Retinal pigment epithelial cell (primary cell): Measurements from ENCODE around the gene PCSK7.

Experiments used
- DNase-seq: peaks from one replicate; pipeline ENCODE4 v3.0.0-alpha.2; 2010; ENCODE audit warnings: low read depth
- H3K4me3 ChIP-seq: 2 replicates; pipeline ENCODE4 v1.5.1; 2011; ENCODE audit warnings: mild to moderate bottlenecking, low read length, control low read depth, moderate library complexity
- TF ChIP-seq, protein P1 (sequence below): conservative IDR thresholded peaks from 2 replicates; pipeline ENCODE4 v1.5.1; 2011; ENCODE audit warnings: low read depth, low read length, control low read depth, inconsistent platforms

Gene PCSK7

DNA sequence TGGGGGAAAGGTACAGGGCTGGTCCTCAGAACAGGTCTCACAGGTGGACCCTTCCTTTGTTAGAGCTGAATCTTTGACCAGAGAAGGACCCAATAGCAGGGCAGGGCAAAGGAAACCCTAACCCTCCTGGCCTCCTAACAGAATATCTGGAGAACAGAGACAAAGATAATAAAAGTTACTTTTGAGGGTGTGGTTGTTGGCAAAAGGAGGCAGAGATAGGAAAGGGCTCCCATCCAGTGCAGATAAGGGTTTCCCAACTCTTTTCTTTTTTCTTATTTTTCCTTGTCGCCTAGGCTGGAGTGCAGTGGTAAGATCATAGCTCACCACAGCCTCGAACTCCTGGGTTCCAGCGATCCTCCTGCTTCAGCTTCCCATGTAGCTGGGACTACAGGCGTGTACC is 11.9 kb downstream of the PCSK7 start:
- DNase-seq = no peak

GRCh38 chr11:117219455-117219854 is 12.4 kb downstream of the PCSK7 start:
- TF ChIP-seq, protein P1, sequence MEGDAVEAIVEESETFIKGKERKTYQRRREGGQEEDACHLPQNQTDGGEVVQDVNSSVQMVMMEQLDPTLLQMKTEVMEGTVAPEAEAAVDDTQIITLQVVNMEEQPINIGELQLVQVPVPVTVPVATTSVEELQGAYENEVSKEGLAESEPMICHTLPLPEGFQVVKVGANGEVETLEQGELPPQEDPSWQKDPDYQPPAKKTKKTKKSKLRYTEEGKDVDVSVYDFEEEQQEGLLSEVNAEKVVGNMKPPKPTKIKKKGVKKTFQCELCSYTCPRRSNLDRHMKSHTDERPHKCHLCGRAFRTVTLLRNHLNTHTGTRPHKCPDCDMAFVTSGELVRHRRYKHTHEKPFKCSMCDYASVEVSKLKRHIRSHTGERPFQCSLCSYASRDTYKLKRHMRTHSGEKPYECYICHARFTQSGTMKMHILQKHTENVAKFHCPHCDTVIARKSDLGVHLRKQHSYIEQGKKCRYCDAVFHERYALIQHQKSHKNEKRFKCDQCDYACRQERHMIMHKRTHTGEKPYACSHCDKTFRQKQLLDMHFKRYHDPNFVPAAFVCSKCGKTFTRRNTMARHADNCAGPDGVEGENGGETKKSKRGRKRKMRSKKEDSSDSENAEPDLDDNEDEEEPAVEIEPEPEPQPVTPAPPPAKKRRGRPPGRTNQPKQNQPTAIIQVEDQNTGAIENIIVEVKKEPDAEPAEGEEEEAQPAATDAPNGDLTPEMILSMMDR = no peak
- no peak overlapping the region for H3K4me3 ChIP-seq
- DNase-seq = no peak

More for the DNA sequence above, 11.9 kb downstream of the PCSK7 start:
- H3K4me3 ChIP-seq = no peak overlapping the region
- TF ChIP-seq, protein P1 = no peak

DNA sequence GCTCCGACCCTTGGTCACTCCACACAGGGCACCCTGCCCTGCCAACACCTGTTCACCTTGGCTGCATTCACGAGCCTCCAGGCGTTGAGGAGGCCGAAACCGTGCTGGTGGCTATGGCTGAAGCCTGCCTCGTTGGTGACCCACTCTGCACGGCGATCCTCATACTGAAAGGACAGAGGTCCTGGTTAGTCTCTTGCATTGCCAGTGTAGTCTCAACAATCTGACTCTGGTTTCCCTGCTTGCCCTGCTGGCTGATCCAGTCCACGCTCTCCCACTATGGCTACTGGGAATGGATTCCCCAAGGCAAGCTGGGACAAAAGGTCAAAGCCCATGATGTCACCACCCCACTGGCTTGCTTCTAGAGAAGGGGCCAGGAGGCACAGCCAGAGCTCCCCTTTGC is 12.9 kb downstream of the PCSK7 start:
- TF ChIP-seq, protein P1 = no peak
- DNase-seq = no peak

GRCh38 chr11:117218133-117218915 is 13.5 kb downstream of the PCSK7 start:
- DNase-seq = no peak
- no peak overlapping the region for H3K4me3 ChIP-seq

More for the DNA sequence above, 12.9 kb downstream of the PCSK7 start:
- H3K4me3 ChIP-seq = no peak overlapping the region

DNA sequence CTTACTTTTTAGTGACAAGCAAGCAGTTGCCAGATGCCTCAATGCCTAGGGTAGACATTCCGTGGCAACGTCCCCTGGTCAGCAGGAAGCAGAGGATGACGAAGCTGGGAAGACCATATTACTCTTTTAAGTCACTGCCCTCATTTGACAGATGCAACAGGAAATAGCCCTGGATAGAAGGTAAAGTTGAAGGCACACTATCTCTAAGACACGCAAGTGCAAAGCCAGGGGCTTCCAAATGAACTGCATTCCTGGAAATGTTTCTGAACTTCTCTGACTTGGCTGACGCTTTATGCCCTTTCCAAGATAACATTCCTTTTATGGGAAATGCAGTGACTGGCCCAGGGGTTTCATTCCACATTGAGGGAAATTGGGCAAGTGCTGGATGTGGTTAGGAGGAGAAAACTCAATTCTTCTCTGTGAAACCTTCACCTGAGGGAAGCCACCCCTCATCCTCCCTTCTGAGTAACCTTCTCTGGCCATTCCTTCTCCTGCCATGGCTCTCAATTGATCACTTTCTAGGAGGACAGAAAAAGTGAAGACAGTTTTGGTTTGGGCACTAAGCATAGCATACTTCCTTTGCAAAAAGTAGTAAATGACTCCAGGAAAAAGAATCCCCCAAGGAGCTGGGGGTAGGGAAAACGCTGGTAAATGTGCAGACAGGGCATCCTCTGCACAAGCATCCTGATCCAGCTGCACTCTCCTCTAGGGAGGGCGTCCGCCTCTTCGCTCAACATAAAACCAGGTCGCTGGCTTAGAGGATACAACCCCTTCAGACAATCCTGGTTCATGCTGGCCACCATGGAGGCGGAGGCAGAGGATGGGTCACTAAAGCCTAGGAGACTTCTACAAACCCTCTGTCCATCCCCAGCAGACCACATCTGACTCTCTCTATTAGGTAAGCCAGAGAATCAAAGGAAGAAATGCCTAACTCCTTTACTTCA is 14.5 kb downstream of the PCSK7 start:
- H3K4me3 ChIP-seq = no peak overlapping the region
- TF ChIP-seq, protein P1 = no peak
- no peak for DNase-seq

More at GRCh38 chr11:117218133-117218915, 13.5 kb downstream of the PCSK7 start:
- TF ChIP-seq, protein P1 = no peak

DNA sequence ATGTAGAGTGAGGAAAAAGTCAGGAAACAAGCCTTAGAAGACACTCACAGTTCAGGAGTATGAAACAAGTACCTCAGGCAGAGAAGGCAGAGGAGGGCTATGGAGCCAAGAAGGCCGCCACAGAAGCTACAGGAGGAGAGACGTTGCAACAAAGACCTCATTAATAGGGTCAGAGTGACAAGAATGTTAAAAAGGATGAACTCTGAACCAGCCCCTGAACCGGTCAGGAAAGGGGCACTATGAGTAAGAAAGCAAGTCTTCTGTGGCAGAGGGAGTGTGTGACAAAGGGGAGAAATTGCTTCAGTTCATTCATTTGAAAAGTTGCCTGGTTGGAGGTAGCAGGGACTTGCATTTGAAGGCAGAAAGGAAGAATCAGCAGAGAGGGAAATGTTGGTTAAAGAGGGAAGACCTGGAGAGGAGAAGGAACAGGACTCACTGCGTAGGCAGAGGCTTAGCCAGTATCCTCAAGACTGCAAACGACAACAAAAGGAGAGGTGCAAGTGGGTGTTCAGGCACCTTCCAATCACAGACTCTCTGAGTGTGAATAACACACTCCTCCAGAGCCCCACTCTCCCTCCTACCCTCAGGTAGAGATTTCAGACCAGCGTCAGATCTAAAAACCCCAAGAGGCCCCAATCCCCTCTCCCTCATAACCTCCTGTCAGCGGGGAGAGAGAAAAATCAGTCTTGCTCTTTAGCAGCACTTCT is 17.3 kb downstream of the PCSK7 start:
- TF ChIP-seq, protein P1 = no peak
- no peak for DNase-seq

More for the DNA sequence above, 17.3 kb downstream of the PCSK7 start:
- no peak overlapping the region for H3K4me3 ChIP-seq
